ENCODE data around the gene PRXL2C. TPM values are rescaled to one million over a fixed set of nuclear protein-coding genes. Genes with fewer than 3 reads are reported as not detected.

PRXL2C gene
- total RNA-seq, 1 donor from 2014 or later = 12.6 TPM

DNA sequence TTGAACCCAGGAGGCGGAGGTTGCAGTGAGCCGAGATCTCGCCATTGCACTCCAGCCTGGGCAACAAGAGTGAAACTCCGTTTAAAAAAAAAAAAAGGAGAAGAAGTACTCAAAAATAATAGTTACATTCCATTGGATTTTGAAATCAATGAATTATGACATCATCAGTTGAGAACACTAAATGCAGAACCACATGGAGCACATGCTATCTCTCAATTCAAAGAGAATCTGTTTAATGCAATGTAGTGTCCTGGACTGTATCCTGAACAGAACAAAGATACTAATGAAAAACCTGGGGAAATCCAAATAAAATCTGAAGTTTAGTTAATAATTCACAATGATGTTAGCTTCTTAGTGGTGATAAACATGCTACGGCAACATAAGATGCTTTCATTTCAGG is 55.8 kb downstream of the PRXL2C start:
- Mint-ChIP-seq H3K36me3 (ENCODE audit: low read depth) (no peaks in the 10 kb centered on the region), H3K4me1 (no peaks in the 10 kb centered on the region), H3K27ac (no peak overlapping the region), H3K27me3 (peaks cover 5% of the 10 kb centered on the region), H3K4me3 (no peak overlapping the region), H3K9me3 (no peaks in the 10 kb centered on the region)
- ATAC-seq (ENCODE audit: low read depth) (no peak), DNase-seq (no peak)
- ChIA-PET POLR2A (no interaction called here), CTCF (interaction anchor here (0.7 kb wide), 1 partner anchor 67 kb away, joined by 3 read pairs; no protein-coding TSS in a partner anchor)
- intact Hi-C loops (cut with micrococcal nuclease) = no loop called here
- TF ChIP-seq, protein P1, sequence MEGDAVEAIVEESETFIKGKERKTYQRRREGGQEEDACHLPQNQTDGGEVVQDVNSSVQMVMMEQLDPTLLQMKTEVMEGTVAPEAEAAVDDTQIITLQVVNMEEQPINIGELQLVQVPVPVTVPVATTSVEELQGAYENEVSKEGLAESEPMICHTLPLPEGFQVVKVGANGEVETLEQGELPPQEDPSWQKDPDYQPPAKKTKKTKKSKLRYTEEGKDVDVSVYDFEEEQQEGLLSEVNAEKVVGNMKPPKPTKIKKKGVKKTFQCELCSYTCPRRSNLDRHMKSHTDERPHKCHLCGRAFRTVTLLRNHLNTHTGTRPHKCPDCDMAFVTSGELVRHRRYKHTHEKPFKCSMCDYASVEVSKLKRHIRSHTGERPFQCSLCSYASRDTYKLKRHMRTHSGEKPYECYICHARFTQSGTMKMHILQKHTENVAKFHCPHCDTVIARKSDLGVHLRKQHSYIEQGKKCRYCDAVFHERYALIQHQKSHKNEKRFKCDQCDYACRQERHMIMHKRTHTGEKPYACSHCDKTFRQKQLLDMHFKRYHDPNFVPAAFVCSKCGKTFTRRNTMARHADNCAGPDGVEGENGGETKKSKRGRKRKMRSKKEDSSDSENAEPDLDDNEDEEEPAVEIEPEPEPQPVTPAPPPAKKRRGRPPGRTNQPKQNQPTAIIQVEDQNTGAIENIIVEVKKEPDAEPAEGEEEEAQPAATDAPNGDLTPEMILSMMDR (IDR thresholded peaks at IDR 0.05) = no peak

DNA sequence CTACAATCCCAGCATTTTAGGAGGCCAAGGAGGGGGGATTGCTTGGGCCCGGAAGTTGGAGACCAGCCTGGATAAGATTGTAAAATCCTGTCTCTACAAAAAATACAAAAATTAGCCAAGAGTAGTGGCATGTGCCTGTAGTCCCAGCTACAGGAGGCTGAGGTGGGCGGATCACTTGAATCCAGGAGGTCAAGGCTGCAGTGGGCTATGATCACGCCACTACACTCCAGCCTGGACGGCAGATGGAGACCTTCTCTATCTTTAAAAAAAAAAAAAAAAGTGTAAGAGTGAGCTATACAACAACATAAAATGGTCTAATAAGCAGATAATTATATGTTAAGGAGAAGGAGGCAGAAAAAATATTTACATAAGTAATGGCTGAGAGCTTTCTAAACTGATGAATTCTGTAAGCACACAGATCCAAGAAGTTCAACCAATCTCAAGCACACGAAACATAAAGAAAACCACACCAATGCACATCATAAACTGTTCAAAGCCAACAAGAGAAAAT is 58.5 kb downstream of the PRXL2C start:
- Mint-ChIP-seq H3K9me3 (no peaks in the 10 kb centered on the region), H3K36me3 (ENCODE audit: low read depth) (no peaks in the 10 kb centered on the region), H3K4me3 (no peak overlapping the region), H3K27me3 (peaks cover 10% of the 10 kb centered on the region), H3K27ac (no peak overlapping the region), H3K4me1 (no peaks in the 10 kb centered on the region)
- intact Hi-C loops (cut with micrococcal nuclease) = no loop called here
- no peak for DNase-seq
- ChIA-PET CTCF (no interaction called here), POLR2A (no interaction called here)
- TF ChIP-seq, protein P1 (IDR thresholded peaks at IDR 0.05) = no peak
- no peak for ATAC-seq (ENCODE audit: low read depth)

Other genes starting within 250 kb of the PRXL2C start
- 4.0 and 4.3 TPM in 2 replicates for gene ZNF367, start 236.9 kb downstream of the PRXL2C start, total RNA-seq
- 8.1 TPM in 2 replicates for gene HABP4, start 205.1 kb downstream of the PRXL2C start, total RNA-seq
- gene CDC14B, start 35.5 kb downstream of the PRXL2C start, total RNA-seq = 1.3 and 2.5 TPM in 2 replicates
- 13.3 and 18.4 TPM in 2 replicates for gene ZNF510, start 122.8 kb upstream of the PRXL2C start, total RNA-seq
- 7.7 and 8.0 TPM in 2 replicates for gene ZNF782, start 199.2 kb upstream of the PRXL2C start, total RNA-seq

All from activated B cell treated with CpG ODN at 0.5 μM for 24 hours (primary cell).